NCI-H2081 (cell line): ENCODE results near the gene SPOCK1.
"Not testable (repeated sequence)": the region's sequence is repeated elsewhere in the genome, so short reads cannot be mapped to it uniquely, and the experiment has no call there.

ENCODE experiments used
- DNase-seq, 2 experiments: peaks; one replicate each; lab custom pipeline; 2025; lab: John Stamatoyannopoulos, UW

SPOCK1 gene

DNA sequence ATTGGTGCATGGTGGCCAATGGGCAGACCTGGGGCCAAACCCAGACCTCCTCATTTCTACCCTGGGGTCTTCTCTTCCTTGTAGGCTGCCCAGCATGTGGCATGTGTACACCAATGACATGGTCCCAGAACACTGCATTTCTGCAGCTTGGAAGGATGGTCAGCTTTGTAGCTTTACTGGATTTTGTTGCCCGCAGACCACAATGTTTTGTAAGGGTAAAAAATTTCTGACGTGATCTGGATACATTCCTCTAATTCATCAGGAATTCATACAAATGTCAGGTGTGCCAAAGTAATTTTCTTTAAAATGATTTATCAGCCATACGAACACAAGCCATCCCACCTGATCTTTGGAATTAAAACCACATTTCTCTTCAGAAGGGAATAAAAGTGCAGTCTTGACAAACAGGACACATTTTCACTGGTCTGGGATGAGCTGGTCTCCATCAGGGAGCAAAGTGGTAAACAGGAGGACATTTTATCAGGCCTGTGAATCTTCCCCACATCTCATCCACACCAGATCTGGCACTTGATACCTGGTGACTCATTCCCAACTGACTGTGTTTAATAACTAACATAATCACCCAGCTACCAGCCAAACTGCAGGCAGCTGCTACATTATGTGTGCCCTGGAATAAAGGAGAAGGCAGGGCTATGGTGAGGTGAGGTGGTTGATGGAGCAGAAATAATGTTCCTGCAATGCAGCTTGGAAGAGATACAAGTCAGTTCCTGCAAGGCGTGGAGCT lies 103.9 kb downstream of the SPOCK1 start:
- peak; percentile 30 to 63 for DNase-seq

DNA sequence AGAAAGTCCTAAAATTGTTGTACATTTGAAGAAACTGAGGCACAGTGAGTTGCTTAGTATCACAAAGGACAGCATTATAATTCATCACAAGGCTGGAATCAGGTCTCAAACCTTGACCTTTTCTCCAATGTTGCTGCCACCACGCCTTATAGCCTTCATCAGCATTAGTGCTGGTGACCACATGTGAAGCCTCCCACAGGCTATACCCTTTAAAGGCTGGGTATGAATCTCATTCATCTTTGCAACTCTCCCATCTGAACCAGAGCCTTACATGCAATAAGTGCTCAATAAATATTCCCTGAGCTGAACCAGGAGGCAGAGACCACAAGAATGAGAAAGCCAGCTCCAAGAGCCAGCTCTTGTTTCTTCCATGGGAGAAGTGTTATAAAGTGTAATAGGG lies 104.7 kb downstream of the SPOCK1 start:
- DNase-seq = no peak

DNA sequence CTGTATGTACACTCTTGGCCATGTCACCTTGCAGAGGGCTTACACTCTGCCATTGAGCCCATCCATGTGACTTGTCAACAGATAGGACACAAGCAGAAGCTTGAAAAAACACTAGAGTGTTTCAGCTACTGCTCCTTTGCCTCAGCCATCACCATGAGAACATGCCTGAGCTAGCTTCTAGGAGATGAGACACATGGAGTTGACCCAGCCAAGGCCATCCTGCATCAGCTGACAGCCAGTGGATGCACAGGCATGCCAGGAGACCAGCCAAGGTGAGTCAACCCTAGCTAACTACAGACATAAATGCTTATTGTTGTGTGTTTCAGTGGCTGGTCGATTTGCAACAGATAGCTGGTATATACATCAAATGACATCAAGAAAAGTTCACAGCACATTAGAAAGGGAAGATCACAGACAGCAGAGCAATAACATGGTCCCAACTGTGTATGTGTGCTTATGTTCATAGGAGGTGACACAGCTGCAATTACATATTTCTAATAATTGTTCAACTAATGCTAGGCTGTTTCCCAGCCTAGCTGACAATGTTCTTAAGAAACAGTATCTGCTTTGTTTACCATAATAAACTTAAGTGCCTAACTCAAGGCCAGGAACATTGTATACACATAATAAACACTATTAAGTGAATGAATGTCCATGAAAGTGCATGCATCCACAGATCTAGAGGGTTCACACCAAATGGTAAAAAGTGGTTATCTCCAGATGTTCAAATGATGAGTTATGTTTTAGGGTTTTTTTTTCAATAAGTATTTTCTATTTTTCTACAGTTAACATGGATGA lies 105.7 kb downstream of the SPOCK1 start:
- DNase-seq = no peak

DNA sequence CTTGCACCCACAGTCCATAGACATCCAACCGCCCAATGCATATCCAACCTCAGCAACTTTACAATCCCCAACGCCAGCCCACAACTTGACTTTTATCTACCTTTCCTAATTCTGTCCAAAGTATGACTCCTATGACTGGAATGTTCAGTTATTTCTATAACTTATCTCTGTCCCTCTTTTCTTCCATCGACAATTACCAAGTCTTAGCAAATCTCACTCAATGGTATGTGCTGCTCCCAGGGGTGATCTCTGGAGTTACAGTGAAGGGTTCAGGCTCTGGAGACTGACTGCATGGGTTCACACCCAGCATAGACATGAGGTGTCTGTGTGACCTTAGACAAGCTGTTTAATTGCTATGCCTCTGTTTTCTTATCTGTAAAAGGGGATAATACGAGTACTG lies 106.9 kb downstream of the SPOCK1 start:
- DNase-seq = no peak

DNA sequence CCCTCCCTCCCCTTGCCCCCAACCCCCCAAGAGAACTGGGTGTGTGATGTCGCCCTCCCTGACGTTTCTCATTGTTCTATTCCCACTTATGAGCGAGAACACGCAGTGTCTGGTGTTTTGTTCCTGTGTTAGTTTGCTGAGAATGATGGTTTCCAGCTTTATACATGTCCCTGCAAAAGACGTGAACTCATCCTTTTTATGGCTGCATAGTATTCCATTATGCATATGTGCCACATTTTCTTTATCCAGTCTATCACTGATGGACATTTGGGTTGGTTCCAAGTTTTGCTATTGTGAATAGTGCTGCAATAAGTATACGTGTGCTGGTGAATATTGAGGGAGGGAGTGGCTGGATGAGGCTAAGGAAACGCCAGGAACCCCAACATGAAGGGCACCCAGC lies 108.1 kb downstream of the SPOCK1 start:
- DNase-seq = not testable (repeated sequence)

DNA sequence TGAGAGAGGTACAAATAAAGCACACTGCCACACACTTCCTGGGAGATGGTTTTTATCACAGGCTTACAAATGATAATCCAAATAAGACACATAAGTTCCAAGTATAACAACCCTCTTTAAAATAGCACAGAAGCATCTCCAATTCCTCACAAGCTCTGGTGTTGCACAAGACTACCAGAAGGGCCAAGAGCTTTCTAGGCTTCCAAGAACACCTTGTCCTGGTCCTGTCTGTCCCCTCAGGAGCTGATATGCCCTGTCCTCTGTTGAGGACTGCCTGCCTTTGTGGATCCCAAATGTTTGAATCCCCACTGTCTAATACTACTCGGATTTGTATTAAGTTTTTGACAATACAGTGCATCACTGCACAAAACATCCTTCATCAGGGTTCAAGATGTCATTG lies 110.1 kb downstream of the SPOCK1 start:
- no peak for DNase-seq

DNA sequence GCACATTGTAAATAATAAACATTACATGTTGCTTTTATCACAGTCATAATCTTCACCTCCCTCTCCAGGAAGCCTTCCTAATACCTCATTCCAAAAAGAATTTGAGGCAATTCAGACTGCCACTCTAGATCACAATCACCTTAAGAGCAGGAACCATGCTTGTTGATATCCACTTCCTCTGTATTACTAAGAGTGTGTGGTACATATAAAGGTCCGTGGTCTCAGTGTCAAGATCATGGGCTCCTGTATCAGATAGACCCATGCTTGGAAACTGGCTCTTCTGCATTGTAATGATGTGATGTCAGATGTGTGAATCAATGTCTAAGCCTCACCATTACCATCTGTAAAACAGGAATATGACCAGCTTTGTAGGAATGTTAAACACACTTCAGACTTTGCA lies 114.1 kb downstream of the SPOCK1 start:
- no peak for DNase-seq

DNA sequence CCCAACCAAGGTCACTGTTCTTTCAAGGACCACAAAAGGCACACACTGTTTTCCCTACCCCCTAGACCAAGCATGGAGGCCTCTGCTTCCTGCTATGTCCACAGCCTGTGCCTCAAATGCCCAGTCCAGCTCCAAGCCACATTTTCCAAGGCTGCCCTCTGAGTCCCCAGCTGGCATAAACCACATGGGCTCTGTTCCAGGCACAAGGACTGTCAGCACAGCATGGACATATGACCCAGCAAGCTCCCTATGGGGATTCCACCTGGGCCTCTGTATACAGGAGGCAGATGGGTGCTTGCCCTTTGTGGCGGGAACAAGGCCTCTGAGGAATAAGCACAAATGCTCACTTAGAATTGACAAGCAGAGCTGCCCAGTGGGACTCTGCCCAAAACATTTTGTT lies 115.2 kb downstream of the SPOCK1 start:
- no peak for DNase-seq

DNA sequence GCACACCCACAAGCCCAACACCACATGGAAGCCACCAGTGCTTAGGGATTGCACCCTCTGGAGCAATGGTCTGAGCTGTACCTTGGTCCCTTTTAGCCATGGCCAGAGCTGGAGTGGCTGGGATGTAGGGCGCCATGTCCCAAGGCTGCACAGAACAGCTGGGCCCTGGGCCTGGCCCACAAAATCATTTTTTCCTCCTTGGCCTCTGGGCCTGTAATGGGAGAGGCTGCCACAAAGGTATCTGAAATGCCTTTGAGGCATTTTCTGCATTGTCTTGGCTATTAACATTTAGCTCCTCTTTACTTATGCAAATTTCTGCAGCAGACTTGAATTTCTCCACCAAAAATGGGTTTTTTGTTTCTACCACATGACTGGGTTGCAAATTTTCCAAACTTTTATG lies 117.6 kb downstream of the SPOCK1 start:
- no peak for DNase-seq

DNA sequence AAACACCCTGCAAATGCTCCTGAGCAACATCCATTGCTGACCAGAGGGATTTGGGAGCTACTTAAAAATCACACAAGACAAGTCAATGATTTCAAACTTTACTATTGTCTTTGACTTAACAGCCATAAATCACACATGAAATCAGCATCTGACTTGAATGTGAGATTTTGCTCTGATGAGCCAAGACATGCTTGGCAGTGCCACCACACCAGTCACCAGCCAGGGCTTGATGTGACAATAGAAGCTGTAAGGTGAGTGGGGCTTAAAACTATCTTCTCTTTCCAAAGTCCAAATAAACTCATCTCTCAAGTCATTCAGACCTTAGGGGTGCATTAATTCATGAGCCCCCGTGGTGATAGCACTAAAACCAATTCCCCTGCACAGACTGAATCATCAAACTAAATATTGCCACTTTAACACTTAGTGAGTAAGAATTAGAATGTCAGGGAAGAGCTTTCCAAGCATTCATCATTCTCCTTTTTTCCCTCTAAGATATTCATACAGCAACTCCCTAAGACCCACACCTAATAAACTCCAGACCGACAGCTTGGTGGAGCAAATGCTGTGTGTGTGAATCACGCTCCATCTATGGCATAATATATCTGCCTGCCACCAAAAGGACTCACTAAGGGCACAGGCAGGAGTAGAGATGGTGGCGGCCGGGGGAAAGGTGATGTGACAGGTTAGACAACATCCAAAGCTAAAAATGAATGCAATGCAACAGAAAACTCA lies 119.4 kb downstream of the SPOCK1 start:
- no peak for DNase-seq

DNA sequence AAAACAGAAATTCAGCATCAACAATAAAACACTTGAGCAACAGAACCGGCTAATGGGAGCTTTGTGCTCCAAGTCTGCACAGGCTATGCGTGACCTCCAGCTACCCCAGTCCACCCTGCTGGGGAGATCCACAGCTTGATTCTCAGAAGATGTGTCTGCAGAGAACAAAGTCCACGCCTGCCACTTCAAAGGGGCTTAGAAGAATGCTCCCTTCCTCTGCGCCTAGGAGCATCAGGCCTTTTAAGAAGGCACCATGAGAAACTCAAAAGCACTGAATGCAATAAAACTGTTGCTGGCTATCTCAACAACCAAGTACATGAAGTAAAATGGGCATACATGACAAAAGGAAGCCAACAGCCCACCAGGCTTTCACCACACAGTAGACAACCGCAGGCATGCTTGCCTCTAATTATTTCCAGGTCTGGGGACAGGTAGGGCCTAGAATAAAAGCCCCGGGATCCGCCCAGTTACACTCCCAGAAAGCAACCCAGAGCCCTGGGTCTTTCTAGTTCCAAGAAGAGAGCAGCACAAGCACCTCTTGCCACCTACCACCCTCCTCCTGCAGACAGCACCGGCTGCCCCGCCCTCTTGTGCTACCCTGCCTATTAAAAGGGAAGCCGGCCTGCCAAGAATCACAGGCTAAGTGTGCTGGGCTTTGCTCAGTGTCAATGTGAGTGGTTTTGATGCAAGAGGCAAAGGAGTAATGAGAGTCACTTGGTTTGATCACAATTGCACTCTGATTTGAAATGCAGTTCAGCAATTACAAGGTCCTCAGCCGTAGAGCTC lies 123.2 kb downstream of the SPOCK1 start:
- DNase-seq = peak; percentile 45 to 59

DNA sequence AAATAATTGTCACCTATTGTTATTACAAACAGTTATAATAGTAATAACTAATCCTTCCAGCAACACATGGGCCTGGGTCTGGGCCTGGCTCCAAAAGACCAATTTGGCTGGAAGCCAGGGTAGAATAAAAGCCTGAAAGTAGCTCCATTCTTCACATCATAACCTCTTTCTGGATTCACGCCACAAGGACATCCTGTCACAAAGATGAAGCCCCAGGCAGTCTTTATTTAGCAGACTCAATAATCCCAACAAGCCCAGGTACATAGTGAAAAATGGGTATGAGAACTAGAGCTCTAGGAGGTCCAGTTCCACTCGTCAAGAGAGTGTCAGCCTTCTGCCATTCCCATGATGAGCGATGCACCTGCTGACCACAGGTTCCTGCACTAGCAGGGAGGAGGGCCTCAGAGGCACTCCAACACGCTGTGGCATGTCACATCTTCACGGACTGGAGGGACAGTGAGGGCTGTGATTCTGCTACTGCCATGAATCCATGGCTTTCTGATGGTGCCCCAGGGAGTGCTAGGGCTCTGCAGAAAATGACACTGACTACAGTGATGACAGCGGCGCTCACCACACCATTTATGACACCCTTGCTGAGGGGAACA lies 124.9 kb downstream of the SPOCK1 start:
- peak; percentile 91 to 97 for DNase-seq

DNA sequence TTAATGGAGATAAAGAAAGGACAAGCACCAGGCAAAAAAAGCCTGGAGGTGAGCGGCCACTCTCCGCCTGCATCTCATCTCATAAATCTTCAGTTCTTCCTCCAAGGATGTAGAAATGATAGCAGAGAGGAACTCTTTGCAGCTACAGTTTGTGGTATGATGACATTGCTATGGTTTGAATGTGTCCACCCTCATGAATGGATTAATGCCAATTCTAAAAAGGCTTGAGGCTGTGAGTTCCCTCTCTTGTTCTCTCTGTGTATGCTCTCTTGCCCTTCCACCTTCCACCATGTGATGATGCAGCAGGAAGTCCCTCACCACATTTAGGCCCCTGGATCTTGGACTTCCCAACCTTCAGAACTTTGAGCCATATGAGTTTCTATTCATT lies 126.4 kb downstream of the SPOCK1 start:
- no peak for DNase-seq

DNA sequence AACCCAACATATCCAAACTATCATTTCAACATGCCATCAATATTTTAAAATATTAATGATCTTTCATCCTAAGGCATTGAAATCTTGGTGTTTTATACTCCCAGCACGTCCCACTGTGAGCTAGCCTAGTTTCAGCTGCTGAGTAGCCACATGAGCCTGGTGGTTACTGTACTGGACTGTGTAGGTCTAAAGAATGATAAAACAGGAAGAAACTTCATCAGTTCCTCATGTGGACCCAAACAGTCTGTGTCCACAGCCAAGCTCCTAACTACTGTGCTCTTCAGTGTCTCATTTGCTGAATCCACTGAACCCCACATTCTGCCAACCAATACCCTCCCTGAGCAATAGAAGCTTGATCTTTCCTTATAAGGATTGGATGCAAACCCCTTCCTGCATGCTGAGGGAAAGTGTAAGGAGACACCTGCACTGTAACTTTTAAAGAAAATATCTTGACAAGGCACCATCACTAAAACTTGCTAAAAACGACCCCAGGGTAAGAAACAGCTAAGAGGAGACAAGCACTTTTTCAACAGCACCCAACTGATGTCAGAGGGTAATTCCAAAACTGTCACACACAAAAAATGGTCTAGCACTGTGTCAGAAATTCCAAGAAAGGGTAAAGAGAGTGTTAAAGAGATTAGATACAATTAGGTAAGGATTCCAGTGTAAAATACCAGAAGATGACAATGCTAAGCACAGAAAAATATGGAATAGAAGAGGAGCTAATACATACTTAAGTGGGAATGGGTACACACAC lies 126.9 kb downstream of the SPOCK1 start:
- no peak for DNase-seq

DNA sequence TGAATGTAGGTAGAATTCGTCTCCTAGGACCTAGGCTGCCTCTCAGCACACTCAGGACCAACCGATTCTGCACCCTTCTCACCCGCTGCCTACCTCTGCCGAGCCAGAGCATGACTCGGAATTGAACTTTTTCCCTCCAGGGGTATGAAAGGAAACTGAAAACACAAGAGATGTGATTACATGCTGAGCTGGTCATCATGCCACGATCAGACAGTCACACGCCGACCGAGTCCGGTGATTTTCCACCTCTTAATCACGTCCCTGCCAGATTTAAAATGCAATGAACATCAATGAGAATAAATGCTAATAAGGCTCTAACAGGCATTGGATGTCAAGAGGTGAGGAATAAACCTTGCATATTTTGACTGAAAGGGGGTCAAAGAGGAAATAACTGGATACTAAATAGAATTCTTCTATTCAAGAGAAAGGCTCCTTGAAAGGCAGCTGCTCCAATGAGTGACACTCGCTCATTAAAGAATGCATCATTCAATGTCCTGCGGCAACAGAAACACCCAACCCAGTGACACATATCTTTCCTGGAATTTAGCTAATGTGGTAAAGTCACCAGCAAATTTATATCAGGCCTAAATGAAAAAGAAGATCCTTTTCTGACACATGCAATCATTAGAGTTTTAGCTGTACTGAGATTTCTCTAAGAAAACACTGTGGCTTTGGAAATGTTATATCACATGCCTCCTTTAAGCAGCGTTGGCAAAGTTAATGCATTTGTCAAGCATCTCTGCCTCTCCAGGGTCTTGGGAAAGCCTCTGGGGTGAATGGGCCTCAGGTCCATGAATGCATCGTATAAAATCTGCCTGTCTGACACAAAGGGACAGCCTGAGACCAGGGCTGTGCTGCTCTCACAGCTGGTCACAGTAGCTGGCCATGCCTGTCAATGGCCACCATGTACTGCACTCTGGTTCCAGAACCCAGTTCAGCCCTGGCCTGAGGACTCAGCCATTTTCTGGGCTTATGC lies 128.7 kb downstream of the SPOCK1 start:
- DNase-seq = no peak

DNA sequence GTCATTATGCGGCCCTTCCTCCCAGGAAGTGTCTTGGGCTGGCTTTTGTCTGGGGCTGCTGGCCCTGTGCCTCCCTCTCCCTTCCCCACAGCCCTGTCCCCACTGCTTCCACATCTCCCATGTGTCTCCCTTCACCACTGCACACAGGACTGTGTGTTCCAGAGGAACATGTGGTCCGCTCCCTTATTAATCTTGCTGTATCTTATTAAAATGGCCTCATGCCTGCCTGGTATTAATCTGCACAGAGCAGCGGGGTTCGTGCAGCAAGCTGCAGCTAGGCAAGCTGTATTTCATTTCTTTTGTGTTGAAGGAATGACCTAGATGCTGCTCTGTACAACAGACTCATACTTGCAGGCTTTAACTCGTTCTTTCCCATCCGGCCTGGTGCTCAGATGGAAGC lies 130.5 kb downstream of the SPOCK1 start:
- DNase-seq = no peak

DNA sequence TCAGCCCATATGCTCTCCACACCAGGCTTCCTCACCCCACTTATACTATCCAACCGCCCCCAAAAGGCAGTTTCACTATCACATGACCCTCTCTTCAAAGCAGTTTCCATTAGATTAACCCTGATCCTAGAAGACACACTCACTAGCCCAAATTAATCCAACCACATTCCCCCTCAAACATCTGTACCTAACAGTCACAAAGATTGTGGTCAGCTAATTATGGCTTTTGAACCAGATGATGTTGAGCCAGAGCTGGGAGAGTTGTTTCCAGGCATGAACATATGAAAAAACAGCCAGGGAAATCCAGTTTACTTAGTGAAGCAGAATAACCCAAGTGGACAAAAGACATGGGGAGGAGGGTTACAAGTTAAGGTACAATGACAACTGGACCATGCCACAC lies 131.2 kb downstream of the SPOCK1 start:
- no peak for DNase-seq

DNA sequence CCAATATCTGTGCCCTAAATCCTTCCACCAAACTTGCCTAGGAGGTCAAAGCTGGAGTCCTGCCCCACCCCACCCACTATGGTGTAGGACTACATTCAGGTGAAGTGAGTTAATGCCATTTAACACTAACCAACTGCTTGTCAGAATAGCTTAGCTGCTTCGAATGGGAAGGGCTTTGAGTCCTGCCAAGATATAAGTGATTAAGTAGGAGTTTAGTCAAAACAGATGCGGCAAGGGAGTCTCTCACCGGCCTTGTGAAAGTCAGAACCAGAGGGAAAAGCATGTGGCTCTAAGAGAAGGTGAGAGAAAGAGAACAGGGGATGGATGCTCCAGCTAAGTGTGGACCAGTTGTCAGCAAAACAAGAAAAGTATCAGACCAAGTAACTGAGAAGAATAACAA lies 132.6 kb downstream of the SPOCK1 start:
- DNase-seq = no peak

DNA sequence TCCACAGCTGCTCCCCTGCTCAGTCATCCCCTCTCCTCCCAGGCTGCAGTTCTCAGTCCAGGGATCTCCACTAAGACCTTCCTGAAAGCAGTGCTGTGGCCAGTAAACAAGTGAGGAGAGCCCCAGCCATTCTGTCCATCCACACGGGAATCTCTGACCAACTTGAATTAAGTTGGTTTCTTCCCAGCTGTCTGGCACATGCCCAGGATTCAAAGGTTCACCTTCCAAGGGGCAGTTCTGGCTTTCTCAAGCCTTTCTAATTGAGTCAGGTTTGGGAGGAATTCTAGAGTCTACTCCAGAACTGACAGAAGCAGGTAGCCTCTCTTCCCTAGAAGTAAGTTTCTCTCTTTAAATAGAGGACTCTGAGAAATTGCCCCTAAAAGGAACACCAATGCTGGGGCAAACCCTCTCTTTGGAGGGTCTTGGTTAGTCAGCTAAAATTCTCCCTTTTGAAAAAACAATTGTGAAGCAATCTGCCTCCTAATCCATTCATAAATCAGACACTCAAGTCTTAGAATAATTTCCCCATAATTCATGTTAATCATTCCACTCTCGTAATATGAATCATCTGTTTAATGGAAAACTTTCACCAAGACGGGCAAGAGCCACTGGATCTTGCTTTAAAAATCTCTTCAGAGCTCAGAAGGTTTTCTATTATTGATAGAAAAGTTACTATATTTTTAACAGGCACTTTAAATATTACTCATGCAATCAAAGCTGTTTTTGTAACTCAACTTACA lies 133.8 kb downstream of the SPOCK1 start:
- no peak for DNase-seq
